ENCODE data around the gene SHISA2. TPM values are rescaled to one million over a fixed set of nuclear protein-coding genes. Genes with fewer than 3 reads are reported as not detected.

Gene SHISA2
- total RNA-seq, 1 experiment from 2014 or later: 8.1 TPM

GRCh38 chr13:26011996-26012821 is 39.6 kb downstream of the SHISA2 start:
- Mint-ChIP-seq H3K4me1 (peaks cover 17 to 26% of the 10 kb centered on the region in 2 experiments), H3K4me3 (no peak overlapping the region), H3K27ac (peak overlapping the region in 1 of 3 experiments; percentile 65; a peak in 1 of 7 replicates), H3K27me3 (ENCODE audit: low read depth) (peaks cover 3% of the 10 kb centered on the region), H3K36me3 (ENCODE audit: insufficient read depth in 1 of 3, low read depth in 3 of 3) (no peaks in the 10 kb centered on the region; a peak in 1 of 7 replicates), H3K9me3 (peaks cover 0 to 2% of the 10 kb centered on the region in 2 experiments; a peak in 1 of 5 replicates)
- Histone ChIP-seq H3K4ac (ENCODE audit: low read depth, low read length) (no peak overlapping the region), H3K79me1 (ENCODE audit: insufficient read depth, low read depth, low read length, poor library complexity, severe bottlenecking) (no peaks in the 10 kb centered on the region), H2AK5ac (ENCODE audit: insufficient read length, low read length) (no peak overlapping the region), H3K9me3 (ENCODE audit: control insufficient read depth, low read depth, low read length) (no peaks in the 10 kb centered on the region), H3K27ac (ENCODE audit: insufficient read length, low read depth, low read length) (no peak overlapping the region), H3K23ac (ENCODE audit: insufficient read length, low read depth, low read length) (no peak overlapping the region), H2BK12ac (ENCODE audit: insufficient read length, low read depth, low read length) (no peak overlapping the region), H3T11ph (ENCODE audit: low read length) (no peak overlapping the region), H3K18ac (ENCODE audit: insufficient read length, low read depth, low read length) (no peak overlapping the region), H3K4me1 (ENCODE audit: insufficient read depth, low read length) (no peaks in the 10 kb centered on the region), H2BK120ac (ENCODE audit: low read depth, low read length, poor library complexity, severe bottlenecking) (no peak overlapping the region), H2BK20ac (ENCODE audit: low read depth, low read length, poor library complexity, severe bottlenecking) (no peak overlapping the region), H2AFZ (ENCODE audit: low read length) (no peak overlapping the region), H4K20me1 (ENCODE audit: control insufficient read depth, insufficient read depth, insufficient read length) (no peaks in the 10 kb centered on the region), H4K91ac (ENCODE audit: insufficient read length, low read depth, low read length) (no peak overlapping the region), H3K9ac (ENCODE audit: extremely low read depth, insufficient read length, low read length) (no peak overlapping the region), H3K4me2 (ENCODE audit: insufficient read depth, insufficient read length, low read length) (no peak overlapping the region), H2BK5ac (ENCODE audit: insufficient read length, low read length) (no peak overlapping the region), H3K23me2 (ENCODE audit: insufficient read length, low read depth, low read length, poor library complexity, severe bottlenecking) (no peaks in the 10 kb centered on the region), H3K27me3 (ENCODE audit: insufficient read depth, low read length) (no peaks in the 10 kb centered on the region), H3K79me2 (ENCODE audit: insufficient read depth, low read length) (no peaks in the 10 kb centered on the region), H3K56ac (ENCODE audit: insufficient read length, low read depth, low read length) (no peak overlapping the region), H4K8ac (replicated peaks; ENCODE audit: insufficient read length, low read depth, low read length) (no peak overlapping the region), H2BK15ac (ENCODE audit: low read depth, low read length) (no peak overlapping the region), H3K14ac (ENCODE audit: insufficient read depth, low read length) (0 out of 2 replicates have a peak overlapping the region, but pooled peaks have one; percentile 17), H4K5ac (ENCODE audit: insufficient read length, low read depth, low read length) (no peak overlapping the region)
- no peak for DNase-seq
- TF ChIP-seq, protein P1, sequence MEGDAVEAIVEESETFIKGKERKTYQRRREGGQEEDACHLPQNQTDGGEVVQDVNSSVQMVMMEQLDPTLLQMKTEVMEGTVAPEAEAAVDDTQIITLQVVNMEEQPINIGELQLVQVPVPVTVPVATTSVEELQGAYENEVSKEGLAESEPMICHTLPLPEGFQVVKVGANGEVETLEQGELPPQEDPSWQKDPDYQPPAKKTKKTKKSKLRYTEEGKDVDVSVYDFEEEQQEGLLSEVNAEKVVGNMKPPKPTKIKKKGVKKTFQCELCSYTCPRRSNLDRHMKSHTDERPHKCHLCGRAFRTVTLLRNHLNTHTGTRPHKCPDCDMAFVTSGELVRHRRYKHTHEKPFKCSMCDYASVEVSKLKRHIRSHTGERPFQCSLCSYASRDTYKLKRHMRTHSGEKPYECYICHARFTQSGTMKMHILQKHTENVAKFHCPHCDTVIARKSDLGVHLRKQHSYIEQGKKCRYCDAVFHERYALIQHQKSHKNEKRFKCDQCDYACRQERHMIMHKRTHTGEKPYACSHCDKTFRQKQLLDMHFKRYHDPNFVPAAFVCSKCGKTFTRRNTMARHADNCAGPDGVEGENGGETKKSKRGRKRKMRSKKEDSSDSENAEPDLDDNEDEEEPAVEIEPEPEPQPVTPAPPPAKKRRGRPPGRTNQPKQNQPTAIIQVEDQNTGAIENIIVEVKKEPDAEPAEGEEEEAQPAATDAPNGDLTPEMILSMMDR (conservative IDR thresholded peaks at IDR 0.05): no peak
- no CpG with 5 or more reads among the region's 53 CpGs for WGBS (ENCODE audit: extremely low coverage, insufficient read length, low lambda C conversion rate)
